ENCODE measurements around the gene TSPAN5. TPM values are rescaled to one million over a fixed set of nuclear protein-coding genes. Genes with fewer than 3 reads are reported as not detected.

TSPAN5 gene
- total and polyA plus RNA-seq, 3 donors from 2014 or later: 27.8 to 57.2 (median 30.8) TPM

GRCh38 chr4:98452091-98452490 lies 206.3 kb downstream of the TSPAN5 start:
- no peaks in the 10 kb centered on the region for H3K27me3 ChIP-seq
- H3K36me3 ChIP-seq (ENCODE audit: low read depth, missing control alignments): no peaks in the 10 kb centered on the region
- no peaks in the 10 kb centered on the region for H3K4me1 ChIP-seq
- 82 to 88% methylated on average over 3 of the region's 3 CpGs for WGBS, 2 donors
- no peaks in the 10 kb centered on the region for H3K9me3 ChIP-seq
- no peak for DNase-seq
- H3K27ac ChIP-seq: no peak overlapping the region
- no peak overlapping the region for H3K4me3 ChIP-seq
- no peak for TF ChIP-seq CTCF (IDR thresholded peaks at IDR 0.05)
- TF ChIP-seq POLR2A (IDR thresholded peaks at IDR 0.05): no peak
- intact Hi-C loops (cut with DNase I; ENCODE audit: low total_unique reads): no loop called here

- no peaks in the 10 kb centered on the region for H3K36me3 ChIP-seq (ENCODE audit: low read depth, missing control alignments)
- no peaks in the 10 kb centered on the region for H3K4me1 ChIP-seq
- intact Hi-C loops (cut with DNase I; ENCODE audit: low total_unique reads): no loop called here
- DNase-seq: no peak
- H3K27me3 ChIP-seq: no peaks in the 10 kb centered on the region
- no peak overlapping the region for H3K27ac ChIP-seq
- H3K4me3 ChIP-seq: no peak overlapping the region
- no peaks in the 10 kb centered on the region for H3K9me3 ChIP-seq
- TF ChIP-seq POLR2A (IDR thresholded peaks at IDR 0.05) (no peak), CTCF (IDR thresholded peaks at IDR 0.05) (no peak)
Measured at GRCh38 chr4:98448908-98449307, 209.5 kb downstream of the TSPAN5 start.

GRCh38 chr4:98447648-98448047 lies 210.8 kb downstream of the TSPAN5 start:
- H3K27ac ChIP-seq: no peak overlapping the region
- no peak overlapping the region for H3K4me3 ChIP-seq
- no peaks in the 10 kb centered on the region for H3K4me1 ChIP-seq
- 91 to 92% methylated on average over 5 of the region's 5 CpGs for WGBS, 2 donors
- intact Hi-C loops (cut with DNase I; ENCODE audit: low total_unique reads): no loop called here
- TF ChIP-seq CTCF (IDR thresholded peaks at IDR 0.05): no peak
- TF ChIP-seq POLR2A (IDR thresholded peaks at IDR 0.05): no peak
- H3K36me3 ChIP-seq (ENCODE audit: low read depth, missing control alignments): no peaks in the 10 kb centered on the region
- DNase-seq: no peak
- H3K9me3 ChIP-seq: no peaks in the 10 kb centered on the region
- H3K27me3 ChIP-seq: no peaks in the 10 kb centered on the region

- H3K27ac ChIP-seq: no peak overlapping the region
- TF ChIP-seq CTCF (IDR thresholded peaks at IDR 0.05) (no peak), POLR2A (IDR thresholded peaks at IDR 0.05) (no peak)
- no peaks in the 10 kb centered on the region for H3K36me3 ChIP-seq (ENCODE audit: low read depth, missing control alignments)
- H3K4me1 ChIP-seq: no peaks in the 10 kb centered on the region
- WGBS, 2 donors: 78 to 81% methylated on average over 10 of the region's 10 CpGs
- no peak overlapping the region for H3K4me3 ChIP-seq
- DNase-seq: no peak
- no peaks in the 10 kb centered on the region for H3K9me3 ChIP-seq
- no peaks in the 10 kb centered on the region for H3K27me3 ChIP-seq
- intact Hi-C loops (cut with DNase I; ENCODE audit: low total_unique reads): no loop called here
Measured at GRCh38 chr4:98446499-98447375, 211.7 kb downstream of the TSPAN5 start.

- no peak for DNase-seq
- intact Hi-C loops (cut with DNase I; ENCODE audit: low total_unique reads): no loop called here
- no peak overlapping the region for H3K27ac ChIP-seq
- H3K4me3 ChIP-seq: no peak overlapping the region
- no peaks in the 10 kb centered on the region for H3K4me1 ChIP-seq
- no peaks in the 10 kb centered on the region for H3K9me3 ChIP-seq
- no peaks in the 10 kb centered on the region for H3K36me3 ChIP-seq (ENCODE audit: low read depth, missing control alignments)
- H3K27me3 ChIP-seq: no peaks in the 10 kb centered on the region
- TF ChIP-seq POLR2A (IDR thresholded peaks at IDR 0.05): no peak
- TF ChIP-seq CTCF (IDR thresholded peaks at IDR 0.05): no peak
Measured at GRCh38 chr4:98444371-98444770, 214.0 kb downstream of the TSPAN5 start.

All from testis (tissue), 3 donors.